GM19467 (cell line): ENCODE results near the gene ASXL1.

Experiments
- ATAC-seq: cut with Tn5 transposase; IDR thresholded peaks from one replicate; pipeline ENCODE4 v1.9.1; 2021; ENCODE audit warnings: mild to moderate bottlenecking, moderate library complexity; ENCODE audit not compliant: unreplicated experiment

Gene ASXL1

DNA sequence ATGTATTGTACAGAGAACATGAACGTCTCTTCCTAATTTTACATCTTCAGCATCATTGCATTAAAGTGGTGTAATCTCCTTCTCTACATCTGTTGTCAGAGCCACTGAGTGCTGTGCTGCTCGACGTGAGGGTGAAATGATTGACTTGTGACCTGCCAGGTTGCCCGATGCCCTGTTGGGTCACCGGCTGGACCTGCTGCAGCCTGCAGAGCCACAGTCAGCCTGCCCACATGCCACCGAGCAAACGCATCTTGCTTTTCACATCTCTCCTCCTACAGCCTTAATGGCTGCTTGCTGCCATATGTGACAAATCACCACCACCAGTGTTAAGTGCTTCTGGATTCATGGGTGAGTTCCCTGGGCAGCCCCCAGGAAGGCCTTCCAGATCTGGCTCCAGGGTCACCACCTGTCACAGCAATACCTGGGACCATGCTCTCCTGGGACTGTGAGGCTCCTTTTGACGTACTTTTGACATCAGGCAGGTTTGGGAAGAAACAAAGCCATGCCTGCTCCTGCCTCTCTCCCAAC is 80.3 kb downstream of the ASXL1 start:
- ATAC-seq = no peak

DNA sequence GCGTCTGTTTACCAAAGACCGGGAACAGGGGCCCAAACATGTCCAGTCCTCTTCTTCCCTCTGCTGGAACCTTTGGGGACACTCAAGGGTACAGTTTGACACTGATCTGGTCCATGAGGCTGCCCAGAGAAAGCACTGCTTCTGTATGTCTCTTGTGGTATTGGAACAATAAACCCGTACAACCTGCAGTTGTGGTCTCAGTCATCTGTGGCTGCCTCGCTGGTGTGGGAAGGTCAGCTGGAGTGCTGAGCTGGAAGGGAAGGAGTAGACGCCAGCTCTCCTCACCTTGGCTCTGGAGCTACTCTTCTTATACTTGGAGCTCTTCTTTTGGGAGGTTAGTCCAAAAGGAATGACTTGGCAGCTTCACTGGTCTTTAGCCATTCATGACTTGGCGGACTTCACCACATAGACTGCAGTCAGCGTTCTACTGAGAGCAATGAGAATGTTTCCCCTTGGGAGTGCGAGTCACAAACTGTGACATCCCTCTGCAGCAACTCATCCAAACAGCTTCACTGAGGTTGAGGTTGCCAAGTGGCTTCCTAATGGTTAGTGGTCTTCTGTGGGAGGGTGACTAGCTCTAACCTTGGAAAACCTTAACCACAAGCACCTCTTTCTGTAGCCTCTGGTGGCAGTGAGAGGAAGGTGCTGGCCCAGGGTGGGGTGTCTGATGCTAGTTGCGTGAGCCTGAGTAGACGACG is 81.2 kb downstream of the ASXL1 start:
- no peak for ATAC-seq

DNA sequence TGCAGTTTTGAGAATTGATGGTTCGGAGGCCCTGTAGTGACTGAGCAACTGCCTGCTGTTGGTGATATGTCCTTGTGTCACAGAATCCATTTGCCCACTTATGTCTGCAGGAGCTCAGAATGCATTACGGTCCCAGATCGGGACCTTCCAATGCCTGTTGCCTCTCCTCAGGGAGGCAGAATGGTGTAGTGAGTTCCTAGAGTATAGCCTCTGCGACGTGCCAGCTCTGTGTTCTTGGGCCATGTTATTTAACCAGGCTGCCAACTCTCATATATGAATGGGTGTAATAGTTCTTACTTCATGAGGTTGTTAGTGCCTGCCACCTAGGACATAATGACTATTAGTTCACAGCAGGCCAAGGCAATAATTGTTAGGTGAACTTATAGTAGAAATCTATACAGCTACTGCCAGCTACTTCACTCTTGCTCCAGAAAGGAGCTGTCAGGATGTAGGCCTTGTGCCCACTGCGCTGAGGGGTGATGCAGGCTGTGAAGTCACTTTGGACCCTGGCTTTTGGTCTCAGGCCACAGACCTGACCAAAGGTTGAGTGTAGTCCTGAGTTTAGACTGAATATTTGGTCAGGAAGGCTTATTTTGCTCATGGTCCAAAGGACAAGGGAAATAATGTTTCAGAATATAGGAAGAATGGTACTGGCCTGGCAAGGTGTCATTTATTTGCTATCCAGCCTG is 82.1 kb downstream of the ASXL1 start:
- ATAC-seq = no peak

DNA sequence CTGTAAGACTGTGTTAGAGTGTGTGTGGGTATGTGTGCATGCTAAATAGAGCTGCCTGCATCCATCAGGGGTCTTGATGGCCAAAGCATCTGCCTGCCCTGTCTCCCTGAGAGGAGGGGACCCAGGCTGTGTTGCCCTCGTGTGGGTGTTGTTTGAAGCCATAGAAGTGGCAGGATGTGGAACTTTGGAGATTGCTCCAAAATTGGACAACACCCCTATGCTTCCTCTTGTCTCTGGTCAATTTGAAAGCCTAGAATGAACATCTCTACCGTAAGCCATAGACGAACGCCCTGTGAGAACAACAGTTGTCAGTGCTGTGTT is 82.6 kb downstream of the ASXL1 start:
- ATAC-seq = no peak

DNA sequence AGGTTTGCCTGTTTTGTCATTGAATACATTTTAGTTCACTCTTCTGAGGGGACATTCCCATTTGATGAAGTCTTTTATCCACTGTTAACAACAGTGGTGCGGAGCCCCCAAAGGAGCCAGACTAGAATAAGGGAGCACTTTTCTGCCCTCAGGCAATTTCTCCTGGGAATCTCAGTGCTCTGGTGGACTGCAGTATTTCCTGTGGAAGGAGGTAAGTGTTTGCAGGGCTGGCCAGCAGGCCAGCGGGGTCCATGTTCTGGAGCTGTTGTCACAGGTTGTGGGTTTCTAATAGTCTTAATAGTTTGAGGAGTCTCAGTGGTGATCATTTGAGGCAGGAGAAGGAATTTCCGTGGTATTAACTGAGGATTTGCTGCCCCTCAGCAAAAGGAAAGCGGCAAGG is 83.5 kb downstream of the ASXL1 start:
- no peak for ATAC-seq

DNA sequence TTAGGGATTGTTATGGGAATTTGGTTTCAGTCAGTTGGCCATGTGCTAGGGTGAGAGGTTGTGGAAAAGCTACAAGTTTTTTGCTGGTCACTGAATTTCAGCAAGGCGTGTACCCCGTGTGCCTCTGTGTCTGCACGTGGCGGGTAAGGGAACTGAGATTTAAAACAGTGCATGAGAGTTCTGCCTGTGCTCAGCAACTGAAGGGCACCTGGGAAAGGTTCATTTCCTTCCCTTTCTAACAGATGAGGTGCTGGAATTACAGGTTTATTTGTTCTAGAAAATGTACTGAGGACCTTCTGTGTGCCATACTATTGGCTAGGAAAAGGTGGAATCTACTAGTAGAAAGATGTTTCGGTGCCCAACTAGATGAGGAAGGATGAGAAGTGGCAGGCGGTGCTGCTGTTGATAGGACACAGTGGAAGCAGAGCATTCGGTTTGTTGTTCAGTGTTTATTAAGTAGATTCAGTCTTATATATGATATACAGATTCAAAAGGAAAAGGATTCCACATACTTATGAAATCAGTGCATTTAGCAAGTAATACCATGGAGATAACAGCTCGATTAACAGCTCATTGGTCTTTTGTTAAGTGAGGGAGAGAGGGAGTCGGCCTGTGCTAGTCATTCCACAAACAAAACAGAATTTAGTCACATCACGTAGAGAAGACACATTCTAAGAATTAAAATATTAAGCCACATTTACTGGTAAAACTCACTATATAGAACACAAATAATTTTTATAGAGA is 84.7 kb downstream of the ASXL1 start:
- ATAC-seq = no peak

DNA sequence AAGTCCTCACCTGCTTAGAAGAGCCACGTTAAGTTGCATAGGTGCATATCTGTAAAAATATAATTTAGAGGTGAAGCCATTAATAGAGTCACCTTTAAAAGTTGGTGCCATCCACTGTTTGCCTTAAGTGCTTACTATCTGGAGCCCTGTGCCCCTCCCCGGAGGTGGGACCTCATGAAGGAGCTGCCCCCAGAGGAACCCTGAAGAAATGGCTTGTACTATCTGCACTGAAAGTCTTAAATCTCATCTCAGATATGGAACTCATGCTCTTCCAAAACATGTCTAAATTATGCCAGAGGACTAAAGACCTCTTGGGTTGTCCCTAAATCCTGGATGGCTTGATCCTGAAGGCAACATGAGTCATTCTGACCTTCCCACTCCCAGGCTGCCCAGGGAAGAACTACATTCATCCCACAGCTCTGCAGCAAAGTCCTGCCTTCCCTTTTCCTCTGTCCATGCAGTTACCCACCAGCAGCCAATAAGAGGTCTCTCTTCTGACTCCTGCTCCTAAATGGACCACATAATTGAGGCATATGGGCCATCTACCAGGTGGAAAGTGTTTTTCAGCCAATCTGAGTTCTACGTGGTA is 85.3 kb downstream of the ASXL1 start:
- no peak for ATAC-seq

DNA sequence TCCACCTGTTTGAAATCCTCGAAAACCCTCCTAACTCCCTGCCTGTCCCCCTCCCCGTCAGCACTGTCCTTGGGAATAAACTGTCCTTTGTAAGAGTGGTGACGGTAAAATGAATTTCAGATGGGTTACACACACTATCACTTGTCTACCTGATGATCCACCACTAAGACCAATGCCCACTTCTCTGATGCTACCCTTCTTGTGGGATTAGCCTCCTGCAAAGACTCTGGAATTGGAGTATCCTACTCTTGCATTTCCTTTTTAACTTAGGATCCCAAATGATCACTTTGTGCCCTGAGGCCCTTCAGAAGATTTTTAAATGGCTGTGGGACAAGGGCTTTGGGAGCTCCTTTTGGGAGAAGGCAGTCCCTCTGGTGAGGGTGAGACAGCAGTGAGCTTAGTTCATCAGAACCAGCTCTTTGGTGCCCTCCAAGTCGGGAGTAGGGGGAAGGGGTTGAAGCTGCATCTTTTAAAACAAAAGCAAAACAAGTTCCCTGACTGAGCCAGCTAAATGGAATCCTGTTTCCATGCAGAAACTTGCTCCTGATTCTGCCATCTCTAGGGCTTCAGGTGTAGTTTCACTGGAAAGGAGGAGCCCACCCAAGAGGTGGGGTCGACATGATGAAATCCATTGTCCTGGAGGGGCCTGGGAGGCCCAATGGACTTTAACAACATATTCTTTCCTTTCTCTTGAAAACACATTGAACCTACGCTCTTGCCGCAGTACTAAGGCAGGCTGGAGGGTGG is 86.5 kb downstream of the ASXL1 start:
- ATAC-seq = no peak

DNA sequence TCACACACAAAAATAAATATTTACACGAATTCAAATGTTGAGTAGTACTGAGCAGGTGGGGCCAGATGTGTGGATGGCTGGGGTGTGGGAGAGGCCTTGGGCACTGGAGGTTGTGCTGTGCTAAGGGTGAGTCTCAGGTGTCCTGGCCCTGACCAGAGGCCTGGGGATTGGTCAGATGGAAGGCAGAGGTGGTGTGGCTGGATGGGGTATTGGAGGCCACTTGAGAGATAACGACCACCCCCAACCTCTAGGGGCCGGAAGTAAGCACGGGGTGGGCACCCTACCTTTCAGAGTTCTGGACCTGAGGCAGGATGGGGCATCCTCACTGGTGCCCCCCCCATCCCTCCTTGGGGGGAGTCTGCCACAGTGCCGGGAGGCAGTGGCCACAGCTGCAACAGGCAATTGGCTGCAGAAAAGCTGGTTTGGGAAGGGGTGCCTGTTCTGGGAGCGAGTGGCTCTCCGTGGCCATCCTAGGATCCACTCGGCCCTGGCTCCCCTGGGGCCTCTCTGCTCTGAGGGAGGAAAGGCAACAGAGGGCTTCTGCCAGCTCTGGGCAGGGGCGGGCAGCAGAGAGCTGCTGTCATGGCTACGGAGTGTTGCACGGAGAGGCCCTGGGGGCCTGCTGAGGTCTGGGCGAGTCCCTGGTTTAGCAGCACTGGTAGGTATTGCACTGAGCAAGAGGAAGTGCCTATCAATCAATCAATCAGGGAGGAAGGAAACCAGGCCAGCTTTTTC is 87.6 kb downstream of the ASXL1 start:
- ATAC-seq = no peak

DNA sequence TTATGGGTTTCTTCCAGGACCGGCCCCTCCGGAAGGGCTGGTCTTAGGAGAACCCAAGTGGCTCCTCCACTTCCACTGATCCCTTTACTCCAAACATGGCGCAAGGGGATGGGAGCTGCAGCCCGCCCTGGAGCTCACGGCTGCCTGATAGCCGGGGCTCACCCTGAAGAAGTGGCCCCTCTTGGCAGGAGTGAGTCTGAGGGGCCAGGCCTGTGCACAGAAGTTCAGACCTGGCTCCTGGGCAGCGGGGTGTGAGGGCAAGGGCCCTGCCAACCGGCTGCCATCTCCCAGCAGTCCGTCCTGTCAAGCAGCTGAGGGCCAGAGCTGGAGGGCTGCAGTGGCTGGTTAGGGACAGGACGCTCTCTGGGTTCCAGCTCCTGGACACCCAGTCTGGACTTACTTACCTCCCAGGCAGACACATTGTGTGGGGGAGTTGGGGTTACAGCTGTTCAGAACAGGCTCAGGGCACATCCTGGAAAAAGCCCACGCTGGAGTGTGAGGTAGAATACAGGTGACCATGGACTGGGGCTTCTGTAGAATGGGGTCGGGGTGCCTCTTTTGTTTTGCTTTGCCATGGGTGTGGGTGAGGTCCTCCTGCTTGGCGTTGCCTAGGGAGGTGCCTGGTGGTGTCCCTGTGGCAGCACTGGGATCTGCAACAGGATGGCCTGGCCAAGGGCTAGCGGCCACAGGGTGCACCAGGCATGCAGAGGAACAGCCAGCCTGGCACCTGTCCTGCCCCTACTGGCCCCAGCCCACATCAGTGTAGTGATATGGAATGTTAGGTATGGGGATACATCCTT is 88.4 kb downstream of the ASXL1 start:
- ATAC-seq = no peak

DNA sequence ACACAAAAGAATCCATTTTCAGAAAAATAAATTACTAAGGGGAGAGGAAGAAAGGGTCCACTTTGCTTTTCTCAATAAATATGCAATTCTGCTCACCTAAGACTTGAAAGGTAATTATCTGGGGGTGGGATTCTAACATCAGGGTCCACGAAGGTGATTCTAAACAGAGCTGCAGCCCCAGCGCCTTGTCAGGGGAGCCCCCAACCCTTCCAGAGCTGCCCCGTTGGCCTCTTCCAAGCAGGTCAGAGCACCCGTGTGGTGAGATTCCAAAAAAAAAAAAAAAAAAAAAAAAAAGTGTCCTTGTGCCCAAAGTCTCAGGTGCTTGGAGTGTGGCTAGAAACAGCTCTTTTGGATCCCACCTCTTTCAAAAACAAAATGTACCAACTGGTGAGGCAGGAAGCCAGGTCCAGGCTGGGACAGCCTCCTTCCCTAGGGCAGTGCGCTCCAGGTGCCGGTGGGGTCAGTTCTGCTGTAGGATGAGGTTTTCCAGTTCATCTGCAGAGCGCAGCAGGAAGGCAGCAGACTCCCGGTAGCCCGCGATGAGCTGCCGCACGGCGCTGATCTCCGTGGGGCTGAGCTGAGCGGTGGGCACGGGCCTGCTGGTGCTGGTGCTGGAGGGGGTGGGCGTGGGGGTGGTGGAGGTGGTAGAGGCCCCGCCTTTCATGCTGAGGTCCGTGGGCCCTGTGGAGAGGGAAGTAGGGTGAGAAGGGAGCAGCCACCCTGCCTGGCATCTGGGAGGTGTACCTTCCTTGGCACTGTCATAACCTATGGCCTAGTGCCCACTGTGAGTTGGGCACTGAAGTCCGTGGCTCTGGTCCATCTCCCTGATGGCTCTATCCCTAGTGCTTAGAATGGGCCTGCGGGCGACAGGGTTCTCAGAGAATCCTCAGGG is 89.3 kb downstream of the ASXL1 start:
- no peak for ATAC-seq

DNA sequence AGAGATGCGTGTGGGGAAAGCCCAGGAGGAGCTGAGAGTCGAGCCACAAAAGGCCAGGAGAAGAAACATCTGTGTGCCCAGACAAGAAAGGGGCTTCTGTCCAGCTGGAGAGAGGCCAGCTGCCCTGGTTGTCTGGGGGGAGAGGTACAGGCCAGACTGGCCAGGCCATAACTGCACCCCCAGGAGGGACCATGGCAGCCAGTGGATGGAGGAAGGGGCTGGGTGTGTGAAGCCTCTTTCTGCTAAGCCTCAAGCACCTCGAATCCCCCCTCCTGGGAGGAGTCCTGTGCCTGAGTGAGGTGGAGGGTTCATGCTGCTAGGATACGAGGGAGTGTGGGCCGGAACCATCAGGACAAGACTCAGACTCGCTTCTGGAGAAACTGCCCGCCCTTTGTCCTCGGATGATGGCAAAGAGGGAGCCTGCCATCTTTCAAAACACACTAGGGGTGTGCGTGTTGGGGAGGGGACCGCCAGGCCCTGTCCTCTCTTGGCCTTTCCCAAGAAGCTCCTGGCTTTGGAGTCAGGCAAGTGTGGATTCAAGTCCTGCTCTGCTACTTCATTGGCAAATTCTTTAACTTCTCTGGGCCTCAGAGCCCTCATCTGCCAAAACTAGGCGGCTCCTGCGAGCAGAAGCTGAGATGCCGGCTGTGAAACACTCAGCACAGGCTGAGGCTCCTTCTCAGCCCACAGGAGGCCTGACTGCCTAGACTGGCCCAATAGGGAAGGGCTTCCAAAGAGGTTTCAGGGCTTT is 90.3 kb downstream of the ASXL1 start:
- ATAC-seq = no peak

DNA sequence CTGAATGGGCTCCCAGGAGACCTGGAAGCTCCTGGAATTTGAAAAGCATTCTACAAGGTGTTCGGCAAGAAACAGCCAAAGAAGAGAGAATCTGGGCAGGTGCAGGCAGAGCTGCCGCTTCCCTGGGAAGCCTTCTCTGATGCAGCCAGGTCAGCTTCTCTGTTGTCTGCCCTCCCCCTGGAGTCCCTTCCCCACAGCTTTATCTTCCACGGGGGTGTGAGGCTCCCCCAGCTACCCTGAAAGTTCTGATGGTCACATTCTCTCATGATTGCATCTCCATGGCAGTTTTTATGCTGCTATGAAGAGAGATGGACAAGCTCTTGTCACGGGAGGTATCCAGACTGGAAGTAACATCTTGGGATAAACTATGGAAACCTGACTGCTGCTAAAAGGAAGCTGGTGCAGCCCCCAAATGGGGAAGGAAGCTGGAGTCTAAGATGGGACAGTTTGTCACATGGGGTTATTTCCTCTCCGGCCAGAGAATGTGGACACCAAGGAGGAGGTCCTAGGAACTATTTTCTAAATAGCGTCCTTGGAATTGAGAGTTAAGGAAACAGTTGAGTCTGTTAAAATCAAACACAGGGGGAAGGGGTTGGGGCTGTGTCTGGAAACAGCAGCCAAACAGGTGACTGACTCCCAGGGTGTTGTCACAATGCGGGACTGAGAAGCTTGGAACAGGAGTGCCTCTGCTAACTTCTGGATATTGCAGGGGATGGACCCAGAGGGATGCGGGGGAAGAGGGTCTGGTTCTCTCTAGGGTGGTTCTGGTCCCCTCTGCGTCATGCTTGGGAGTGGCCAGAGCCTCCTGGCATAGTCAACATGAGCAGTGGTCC is 91.1 kb downstream of the ASXL1 start:
- no peak for ATAC-seq

DNA sequence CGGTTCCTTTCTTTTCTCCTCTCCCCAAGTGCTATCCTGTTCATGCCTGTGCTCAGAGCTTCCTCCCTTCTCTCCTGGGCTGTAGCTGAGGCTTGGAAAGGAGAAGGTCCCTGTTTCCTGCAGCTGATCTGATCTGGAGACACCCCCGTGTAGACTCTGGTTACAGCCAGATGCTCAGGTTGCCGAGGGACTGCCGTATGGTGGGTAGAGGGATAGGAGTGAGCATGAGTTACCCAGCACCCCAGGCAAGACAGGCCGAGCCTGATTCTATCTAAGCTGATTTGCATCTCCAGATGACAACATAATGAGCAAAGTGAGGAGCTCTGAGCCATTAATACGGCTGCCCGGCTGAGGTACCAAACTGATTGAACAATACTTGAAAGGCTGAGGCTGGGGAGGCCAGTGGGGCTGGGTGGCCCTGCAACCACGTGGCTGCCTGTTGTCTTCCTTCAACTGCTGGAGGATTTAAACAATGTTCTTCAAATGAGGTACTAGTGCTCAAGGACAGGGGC is 91.8 kb downstream of the ASXL1 start:
- ATAC-seq = no peak

DNA sequence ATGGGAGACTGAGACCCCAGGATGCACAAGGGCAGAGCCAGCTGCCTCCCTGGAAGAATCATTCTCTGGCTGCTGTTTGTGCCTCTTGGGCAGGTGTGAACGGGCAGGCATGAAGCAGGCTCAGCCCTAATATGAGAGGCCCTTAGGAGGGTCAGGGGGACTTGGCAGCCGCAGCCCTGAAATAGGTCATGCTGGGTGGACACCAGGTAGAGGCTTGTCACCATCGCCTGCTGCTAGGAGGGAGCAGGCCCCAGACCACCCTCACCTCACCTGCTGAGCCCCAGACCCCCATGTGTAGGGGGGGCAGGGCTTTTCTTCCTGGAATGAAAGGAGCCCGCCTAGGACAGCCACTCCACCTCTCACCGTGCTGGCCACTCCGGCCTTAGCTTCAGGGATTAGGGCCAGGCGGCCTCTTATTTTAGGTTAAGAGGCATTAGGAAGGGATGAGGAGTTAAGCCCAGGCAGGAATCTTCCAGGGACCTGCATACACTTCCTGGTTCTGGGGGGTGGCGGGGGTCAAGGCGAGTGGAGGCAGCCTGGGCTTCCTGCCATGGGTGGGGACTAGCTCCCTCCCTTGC is 92.4 kb downstream of the ASXL1 start:
- no peak for ATAC-seq

DNA sequence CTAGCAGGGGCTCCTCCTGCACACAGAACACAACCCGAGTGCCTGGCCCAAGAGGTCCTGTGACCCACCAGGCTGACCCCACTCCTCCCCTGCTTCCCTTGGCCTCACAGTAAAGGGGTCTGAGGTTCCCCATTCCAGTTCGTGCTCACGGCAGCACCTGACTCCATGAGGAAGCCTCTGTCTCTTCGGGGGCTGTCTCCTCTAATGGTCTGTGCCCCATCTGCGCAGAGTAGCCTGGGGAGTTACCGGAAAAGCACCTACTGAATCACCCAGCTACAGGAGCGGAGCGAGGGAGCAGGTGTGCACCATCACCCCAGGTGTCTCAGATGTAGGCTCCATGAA is 93.2 kb downstream of the ASXL1 start:
- ATAC-seq = no peak
